ENCODE data around the gene RNF128.

DNA sequence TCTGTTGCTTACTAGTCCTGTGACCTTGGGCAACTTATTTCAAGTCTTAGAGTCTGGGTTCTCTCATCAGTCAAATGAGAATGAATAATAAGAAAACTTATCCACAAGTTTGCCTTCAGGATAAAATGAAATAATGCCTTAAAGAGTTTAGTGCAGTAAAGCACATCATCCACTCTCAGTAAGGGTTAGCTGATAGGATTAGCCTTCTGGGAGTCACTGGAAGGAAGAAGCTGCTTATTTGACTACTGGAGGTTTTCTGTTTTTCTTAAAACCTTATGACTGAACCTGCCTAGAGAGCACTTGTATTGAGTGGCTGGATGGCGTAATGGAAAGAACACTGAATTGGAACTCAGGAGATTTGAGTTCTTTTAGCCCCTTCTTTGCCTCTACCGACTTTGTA, 1.8 kb downstream of the RNF128 start:
- TF ChIP-seq, protein P1, sequence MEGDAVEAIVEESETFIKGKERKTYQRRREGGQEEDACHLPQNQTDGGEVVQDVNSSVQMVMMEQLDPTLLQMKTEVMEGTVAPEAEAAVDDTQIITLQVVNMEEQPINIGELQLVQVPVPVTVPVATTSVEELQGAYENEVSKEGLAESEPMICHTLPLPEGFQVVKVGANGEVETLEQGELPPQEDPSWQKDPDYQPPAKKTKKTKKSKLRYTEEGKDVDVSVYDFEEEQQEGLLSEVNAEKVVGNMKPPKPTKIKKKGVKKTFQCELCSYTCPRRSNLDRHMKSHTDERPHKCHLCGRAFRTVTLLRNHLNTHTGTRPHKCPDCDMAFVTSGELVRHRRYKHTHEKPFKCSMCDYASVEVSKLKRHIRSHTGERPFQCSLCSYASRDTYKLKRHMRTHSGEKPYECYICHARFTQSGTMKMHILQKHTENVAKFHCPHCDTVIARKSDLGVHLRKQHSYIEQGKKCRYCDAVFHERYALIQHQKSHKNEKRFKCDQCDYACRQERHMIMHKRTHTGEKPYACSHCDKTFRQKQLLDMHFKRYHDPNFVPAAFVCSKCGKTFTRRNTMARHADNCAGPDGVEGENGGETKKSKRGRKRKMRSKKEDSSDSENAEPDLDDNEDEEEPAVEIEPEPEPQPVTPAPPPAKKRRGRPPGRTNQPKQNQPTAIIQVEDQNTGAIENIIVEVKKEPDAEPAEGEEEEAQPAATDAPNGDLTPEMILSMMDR (conservative IDR thresholded peaks at IDR 0.05): no peak
- TF ChIP-seq EZH2 (IDR thresholded peaks at IDR 0.05; ENCODE audit: low read depth): no peak

Data from PC-9 (cell line).